GM23338 (cell line): Measurements from ENCODE around the gene SLC29A1. TPM values are rescaled to one million over a fixed set of nuclear protein-coding genes. Genes with fewer than 3 reads are reported as not detected.

Experiments
- ATAC-seq: fragments of 200-7000 bp; cut with Tn5 transposase; 3 replicates; pipeline ENCODE4 v1.9.1; 2020
- DNase-seq: peaks from one replicate; pipeline ENCODE4 v3.0.0-alpha.2; 2015; ENCODE audit warnings: low spot score
- H2AFZ ChIP-seq: fragments of 200-600 bp; sonication (generic); 2 replicates; pipeline ENCODE4 v1.8.0; 2016; ENCODE audit warnings: antibody characterized with exemption, mild to moderate bottlenecking, moderate library complexity
- H3F3A ChIP-seq: fragments of 200-600 bp; sonication (generic); replicated peaks from 2 replicates; pipeline ENCODE4 v1.8.0; 2017; ENCODE audit warnings: antibody characterized with exemption, mixed run types, low read depth
- H3K27ac ChIP-seq: fragments of 200-600 bp; sonication (generic); 2 replicates; pipeline ENCODE4 v1.6.1; 2016; ENCODE audit warnings: low read depth
- H3K27me3 ChIP-seq: fragments of 200-600 bp; sonication (generic); 2 replicates; pipeline ENCODE4 v1.8.0; 2016; ENCODE audit warnings: mild to moderate bottlenecking, mixed run types, moderate library complexity; ENCODE audit not compliant: insufficient read depth
- H3K36me3 ChIP-seq: fragments of 200-600 bp; sonication (generic); 2 replicates; pipeline ENCODE4 v1.8.0; 2016; ENCODE audit warnings: mild to moderate bottlenecking; ENCODE audit not compliant: insufficient read depth
- H3K4me1 ChIP-seq: fragments of 200-600 bp; sonication (generic); 2 replicates; pipeline ENCODE4 v1.8.0; 2016; ENCODE audit warnings: mild to moderate bottlenecking, moderate library complexity; ENCODE audit not compliant: insufficient read depth
- H3K4me2 ChIP-seq: fragments of 200-600 bp; sonication (generic); 2 replicates; pipeline ENCODE4 v1.7.1; 2017; ENCODE audit warnings: mixed run types
- H3K4me3 ChIP-seq: fragments of 200-600 bp; sonication (generic); 2 replicates; pipeline ENCODE4 v1.6.1; 2016; ENCODE audit warnings: mixed run types
- H3K79me2 ChIP-seq: fragments of 200-600 bp; sonication (generic); replicated peaks from 2 replicates; pipeline ENCODE4 v1.8.0; 2017; ENCODE audit warnings: mild to moderate bottlenecking; ENCODE audit not compliant: insufficient read depth
- H3K9me2 ChIP-seq: fragments of 200-600 bp; sonication (generic); 2 replicates; pipeline ENCODE4 v1.8.0; 2017; ENCODE audit not compliant: insufficient read depth
- H4K20me1 ChIP-seq: fragments of 200-600 bp; sonication (generic); replicated peaks from 2 replicates; pipeline ENCODE4 v1.8.0; 2017; ENCODE audit warnings: mild to moderate bottlenecking; ENCODE audit not compliant: insufficient read depth
- H3K27ac Mint-ChIP-seq: 2 replicates; pipeline ENCODE4 v1.8.0; 2020; ENCODE audit warnings: inconsistent platforms, mild to moderate bottlenecking, moderate library complexity, mixed read lengths
- H3K27me3 Mint-ChIP-seq: 3 replicates; pipeline ENCODE4 v1.8.0; 2022; ENCODE audit warnings: low read depth, mild to moderate bottlenecking, moderate library complexity, mixed read lengths, inconsistent platforms; ENCODE audit not compliant: insufficient read depth, poor library complexity
- H3K36me3 Mint-ChIP-seq: 3 replicates; pipeline ENCODE4 v1.8.0; 2021; ENCODE audit warnings: low read depth, mild to moderate bottlenecking, inconsistent platforms, moderate library complexity, mixed read lengths
- H3K4me1 Mint-ChIP-seq: 3 replicates; pipeline ENCODE4 v1.8.0; 2020; ENCODE audit warnings: mild to moderate bottlenecking, inconsistent platforms, mixed read lengths
- H3K4me3 Mint-ChIP-seq: 3 replicates; pipeline ENCODE4 v1.8.0; 2021; ENCODE audit warnings: moderate library complexity, mild to moderate bottlenecking, inconsistent platforms, mixed read lengths
- H3K9me3 Mint-ChIP-seq: 3 replicates; pipeline ENCODE4 v1.8.0; 2020; ENCODE audit warnings: moderate library complexity, mild to moderate bottlenecking, inconsistent platforms, mixed read lengths
- CTCF ChIP-seq, 2 experiments: fragments of 200-600 bp in 1 of 2; sonication (generic) in 1 of 2; conservative IDR thresholded peaks; 2 replicates each; pipeline versions ENCODE4 v1.5.1 to v1.6.1; 2016 to 2017; ENCODE audit warnings: antibody characterized with exemption in 2 of 2, low read depth in 2 of 2, mild to moderate bottlenecking in 2 of 2, moderate library complexity in 1 of 2
- ETS1 ChIP-seq: IDR thresholded peaks from 2 replicates; pipeline ENCODE4 v1.6.1; 2016; ENCODE audit warnings: antibody characterized with exemption
- EZH2 ChIP-seq: fragments of 200-600 bp; sonication (generic); IDR thresholded peaks from one replicate; pipeline ENCODE4 v1.8.0; 2017; ENCODE audit warnings: antibody characterized with exemption, mild to moderate bottlenecking, low read depth; ENCODE audit not compliant: unreplicated experiment
- EZH2phosphoT487 ChIP-seq: fragments of 200-600 bp; sonication (generic); IDR thresholded peaks from one replicate; pipeline ENCODE4 v1.8.1; 2018; ENCODE audit warnings: antibody characterized with exemption; ENCODE audit not compliant: unreplicated experiment
- JUNB ChIP-seq: IDR thresholded peaks from one replicate; pipeline ENCODE4 v1.6.1; 2016; ENCODE audit warnings: antibody characterized with exemption; ENCODE audit not compliant: unreplicated experiment
- POLR2AphosphoS5 ChIP-seq: IDR thresholded peaks from 2 replicates; pipeline ENCODE4 v1.6.1; 2016; ENCODE audit warnings: antibody characterized with exemption, low read depth
- ZNF114 ChIP-seq: fragments of 250-450 bp; sonication (Bioruptor Pico); IDR thresholded peaks from 2 replicates; pipeline ENCODE4 v1.5.0; 2020; ENCODE audit warnings: mild to moderate bottlenecking, moderate library complexity
- ZNF331 ChIP-seq: fragments of 250-450 bp; sonication (Bioruptor Pico); IDR thresholded peaks from 2 replicates; pipeline ENCODE4 v1.5.0; 2020; ENCODE audit warnings: low read depth, mild to moderate bottlenecking, moderate library complexity
- polyA plus RNA-seq: library from polyadenylated mRNA; unstranded; fragments of >200 nt; fragmentation: Nextera tagmentation; extraction: Ambion mirVana; gene quantifications from 2 replicates; pipeline ENCODE4 v1.2.1, GENCODE V29; 2016
- total RNA-seq: library from RNA; depleted of rRNA; stranded (reverse); fragments of >200 nt; shearing (Covaris generic); gene quantifications from 2 replicates; pipeline ENCODE4 v1.2.3, GENCODE V29; 2014

The SLC29A1 gene
- total and polyA plus RNA-seq, 2 experiments from 2014 or later: 73.1 to 169 TPM

GRCh38 chr6:44275749-44276648 is 52.6 kb downstream of the SLC29A1 start:
- H2AFZ ChIP-seq: peak overlapping the region; percentile 56; the same call in 1 of the 2 replicates
- H3K4me3 ChIP-seq: peak overlapping the region; percentile 42; the same call in 1 of the 2 replicates
- H3K27ac ChIP-seq: no peak overlapping the region
- TF ChIP-seq ETS1 (no peak), ZNF114 (CRISPR knock-in tag) (no peak), CTCF (conservative IDR thresholded peaks at IDR 0.05; ENCODE audit: low read depth in 2 of 2) (no peak; a peak in 1 of 4 replicates)
- no peaks in the 10 kb centered on the region for H3K79me2 ChIP-seq
- H3K4me1 Mint-ChIP-seq: peaks cover 17% of the 10 kb centered on the region
- H3K4me1 ChIP-seq: no peaks in the 10 kb centered on the region; the same call in 1 of the 2 replicates
- peak overlapping the region; percentile 71 for H3K4me2 ChIP-seq
- peaks cover 35% of the 10 kb centered on the region for H3K27me3 ChIP-seq
- H3K9me3 Mint-ChIP-seq: no peaks in the 10 kb centered on the region
- H3K27me3 Mint-ChIP-seq: peaks cover 31% of the 10 kb centered on the region
- H3K4me3 Mint-ChIP-seq: no peak overlapping the region
- peaks cover 6% of the 10 kb centered on the region; the same call in 2 of the 3 replicates for H3K36me3 Mint-ChIP-seq
- H3K27ac Mint-ChIP-seq: no peak overlapping the region
- no peaks in the 10 kb centered on the region for H3K9me2 ChIP-seq
- ATAC-seq: peak; percentile 67
- peak; percentile 72 for DNase-seq
- H3K36me3 ChIP-seq: no peaks in the 10 kb centered on the region
- H4K20me1 ChIP-seq: no peaks in the 10 kb centered on the region
- 0 out of 2 replicates have a peak, but pooled peaks cover 13% of the 10 kb centered on the region for H3F3A ChIP-seq

GRCh38 chr6:44276667-44277640 is 53.6 kb downstream of the SLC29A1 start:
- Histone ChIP-seq H3K4me1 (no peaks in the 10 kb centered on the region), H3K27ac (no peak overlapping the region), H3K27me3 (peaks cover 35% of the 10 kb centered on the region), H3K36me3 (no peaks in the 10 kb centered on the region), H3K9me2 (no peaks in the 10 kb centered on the region), H3F3A (0 out of 2 replicates have a peak, but pooled peaks cover 8% of the 10 kb centered on the region), H2AFZ (no peak overlapping the region), H3K79me2 (no peaks in the 10 kb centered on the region), H3K4me3 (peak overlapping the region; percentile 42; the same call in 1 of the 2 replicates), H4K20me1 (no peaks in the 10 kb centered on the region), H3K4me2 (peak overlapping the region; percentile 71; the same call in 1 of the 2 replicates)
- Mint-ChIP-seq H3K27me3 (peaks cover 30% of the 10 kb centered on the region), H3K4me1 (peaks cover 9% of the 10 kb centered on the region), H3K4me3 (0 out of 3 replicates have a peak overlapping the region, but pooled peaks have one; percentile 20), H3K9me3 (no peaks in the 10 kb centered on the region), H3K27ac (no peak overlapping the region), H3K36me3 (peaks cover 6% of the 10 kb centered on the region; the same call in 2 of the 3 replicates)
- ATAC-seq (no peak), DNase-seq (no peak)
- no peak for TF ChIP-seq EZH2
- TF ChIP-seq ETS1: no peak
- no peak for TF ChIP-seq EZH2phosphoT487
- TF ChIP-seq ZNF331: no peak
- TF ChIP-seq CTCF (conservative IDR thresholded peaks at IDR 0.05; ENCODE audit: low read depth in 2 of 2): no peak
- TF ChIP-seq JUNB: no peak
- no peak for TF ChIP-seq POLR2AphosphoS5
